ENCODE results near the gene HOXA3. TPM values are rescaled to one million over a fixed set of nuclear protein-coding genes. Genes with fewer than 3 reads are reported as not detected.

Gene HOXA3
- total RNA-seq, 1 experiment from 2014 or later: 4.5 TPM

DNA sequence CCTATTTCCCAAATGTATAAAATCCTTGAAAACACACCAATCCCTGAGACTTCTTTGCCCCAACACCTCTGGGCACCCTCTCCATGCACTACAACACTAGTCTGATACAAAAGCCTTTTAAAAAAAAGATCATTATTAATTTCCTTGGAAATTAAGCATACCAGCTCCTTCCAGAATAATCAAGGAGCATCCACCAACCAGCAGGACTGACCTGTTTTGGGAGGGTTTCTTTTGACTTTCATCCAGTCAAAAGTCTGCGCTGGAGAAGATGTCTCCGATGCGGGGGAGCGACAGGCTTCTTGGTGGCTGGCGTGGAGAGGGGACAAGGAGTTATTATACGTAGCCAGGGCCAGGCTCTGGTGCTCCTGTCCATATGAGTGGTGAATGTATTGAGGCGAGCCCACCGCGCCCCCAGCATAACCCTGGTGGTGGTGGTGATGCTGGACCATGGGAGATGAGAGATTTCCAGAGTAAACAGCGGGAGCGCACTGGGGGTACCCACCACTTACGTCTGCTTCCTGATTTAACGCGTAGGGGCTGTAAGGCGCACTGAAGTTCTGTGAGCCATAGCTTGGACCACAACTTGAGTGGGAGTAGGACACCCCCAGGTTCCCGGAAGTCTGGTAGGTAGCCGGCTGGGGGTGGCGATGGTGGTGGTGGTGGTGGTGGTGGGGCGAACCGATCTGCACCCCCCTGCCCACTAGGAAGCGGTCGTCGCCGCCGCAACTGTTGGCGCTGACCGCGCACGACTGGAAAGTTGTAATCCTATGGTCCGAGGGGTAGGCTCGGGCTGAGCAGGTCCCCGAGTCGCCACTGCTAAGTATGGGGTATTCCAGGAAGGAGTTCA, 57.1 kb downstream of the HOXA3 start:
- BruUV-seq (replicated peaks): TSS peak; percentile 47
- intact Hi-C loops (cut with micrococcal nuclease): no loop called here
- H2AFZ ChIP-seq (ENCODE audit: low read length): peak overlapping the region; percentile 70
- peaks cover 35% of the 10 kb centered on the region for H3K4me1 ChIP-seq (ENCODE audit: insufficient read depth, low read length)
- H3K4me2 ChIP-seq (ENCODE audit: low read length): peak overlapping the region; percentile 87
- no peak overlapping the region for H3K27ac ChIP-seq (ENCODE audit: low read length)
- H3K79me2 ChIP-seq (ENCODE audit: low read length): peaks cover 52% of the 10 kb centered on the region
- DNase-seq (no peak), ATAC-seq (no peak)
- no peak overlapping the region for H3K9ac ChIP-seq (ENCODE audit: low read length)
- TF ChIP-seq, protein P1, sequence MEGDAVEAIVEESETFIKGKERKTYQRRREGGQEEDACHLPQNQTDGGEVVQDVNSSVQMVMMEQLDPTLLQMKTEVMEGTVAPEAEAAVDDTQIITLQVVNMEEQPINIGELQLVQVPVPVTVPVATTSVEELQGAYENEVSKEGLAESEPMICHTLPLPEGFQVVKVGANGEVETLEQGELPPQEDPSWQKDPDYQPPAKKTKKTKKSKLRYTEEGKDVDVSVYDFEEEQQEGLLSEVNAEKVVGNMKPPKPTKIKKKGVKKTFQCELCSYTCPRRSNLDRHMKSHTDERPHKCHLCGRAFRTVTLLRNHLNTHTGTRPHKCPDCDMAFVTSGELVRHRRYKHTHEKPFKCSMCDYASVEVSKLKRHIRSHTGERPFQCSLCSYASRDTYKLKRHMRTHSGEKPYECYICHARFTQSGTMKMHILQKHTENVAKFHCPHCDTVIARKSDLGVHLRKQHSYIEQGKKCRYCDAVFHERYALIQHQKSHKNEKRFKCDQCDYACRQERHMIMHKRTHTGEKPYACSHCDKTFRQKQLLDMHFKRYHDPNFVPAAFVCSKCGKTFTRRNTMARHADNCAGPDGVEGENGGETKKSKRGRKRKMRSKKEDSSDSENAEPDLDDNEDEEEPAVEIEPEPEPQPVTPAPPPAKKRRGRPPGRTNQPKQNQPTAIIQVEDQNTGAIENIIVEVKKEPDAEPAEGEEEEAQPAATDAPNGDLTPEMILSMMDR (conservative IDR thresholded peaks at IDR 0.05; ENCODE audit: low read depth, low read length): no peak
- TF ChIP-seq EZH2 (IDR thresholded peaks at IDR 0.05; ENCODE audit: low read length, unreplicated experiment): no peak
- no peak for TF ChIP-seq EZH2phosphoT487 (IDR thresholded peaks at IDR 0.05; ENCODE audit: borderline replicate concordance, low read length)
- H3K4me3 ChIP-seq (ENCODE audit: low read length): peak overlapping the region; percentile 84
- POLR2A ChIA-PET (ENCODE audit: unreplicated experiment): no interaction called here
- no peaks in the 10 kb centered on the region for H4K20me1 ChIP-seq (ENCODE audit: low read length)
- peaks cover 10% of the 10 kb centered on the region; the same call in 1 of the 2 replicates for H3K36me3 ChIP-seq (ENCODE audit: low read depth, low read length)
- no peaks in the 10 kb centered on the region for H3K27me3 ChIP-seq (ENCODE audit: low read length)
- no peaks in the 10 kb centered on the region for H3F3A ChIP-seq (ENCODE audit: low read length, unreplicated experiment)
- no peaks in the 10 kb centered on the region for H3K9me2 ChIP-seq (replicated peaks; ENCODE audit: low read length)
- CTCF ChIA-PET: no interaction called here
- H3K9me3 ChIP-seq (ENCODE audit: low read length): no peaks in the 10 kb centered on the region

GRCh38 chr7:27094304-27095049, 57.9 kb downstream of the HOXA3 start:
- intact Hi-C loops (cut with micrococcal nuclease): no loop called here
- no peaks in the 10 kb centered on the region for H3F3A ChIP-seq (ENCODE audit: low read length, unreplicated experiment)
- no peak overlapping the region for H3K9ac ChIP-seq (ENCODE audit: low read length)
- POLR2A ChIA-PET (ENCODE audit: unreplicated experiment): no interaction called here
- H3K27ac ChIP-seq (ENCODE audit: low read length): no peak overlapping the region
- H3K27me3 ChIP-seq (ENCODE audit: low read length): no peaks in the 10 kb centered on the region
- CTCF ChIA-PET: no interaction called here
- H3K36me3 ChIP-seq (ENCODE audit: low read depth, low read length): peaks cover 3% of the 10 kb centered on the region; the same call in 1 of the 2 replicates
- H3K4me1 ChIP-seq (ENCODE audit: insufficient read depth, low read length): peaks cover 30% of the 10 kb centered on the region
- no peak for DNase-seq
- no peak overlapping the region; the same call in 1 of the 2 replicates for H3K4me3 ChIP-seq (ENCODE audit: low read length)
- H3K4me2 ChIP-seq (ENCODE audit: low read length): peak overlapping the region; percentile 87
- H3K79me2 ChIP-seq (ENCODE audit: low read length): peaks cover 45% of the 10 kb centered on the region
- H4K20me1 ChIP-seq (ENCODE audit: low read length): no peaks in the 10 kb centered on the region
- H3K9me2 ChIP-seq (replicated peaks; ENCODE audit: low read length): no peaks in the 10 kb centered on the region
- TF ChIP-seq, protein P1 (conservative IDR thresholded peaks at IDR 0.05; ENCODE audit: low read depth, low read length): no peak
- TF ChIP-seq EZH2 (IDR thresholded peaks at IDR 0.05; ENCODE audit: low read length, unreplicated experiment): no peak
- no peak for TF ChIP-seq EZH2phosphoT487 (IDR thresholded peaks at IDR 0.05; ENCODE audit: borderline replicate concordance, low read length)
- H2AFZ ChIP-seq (ENCODE audit: low read length): no peak overlapping the region
- no peak for ATAC-seq
- no TSS peak for BruUV-seq (replicated peaks)
- H3K9me3 ChIP-seq (ENCODE audit: low read length): no peaks in the 10 kb centered on the region

All from PC-3 (cell line).